ENCODE results near the gene TEP1.
"Not testable (repeated sequence)": the region's sequence is repeated elsewhere in the genome, so short reads cannot be mapped to it uniquely, and the experiment has no call there.

The TEP1 gene

DNA sequence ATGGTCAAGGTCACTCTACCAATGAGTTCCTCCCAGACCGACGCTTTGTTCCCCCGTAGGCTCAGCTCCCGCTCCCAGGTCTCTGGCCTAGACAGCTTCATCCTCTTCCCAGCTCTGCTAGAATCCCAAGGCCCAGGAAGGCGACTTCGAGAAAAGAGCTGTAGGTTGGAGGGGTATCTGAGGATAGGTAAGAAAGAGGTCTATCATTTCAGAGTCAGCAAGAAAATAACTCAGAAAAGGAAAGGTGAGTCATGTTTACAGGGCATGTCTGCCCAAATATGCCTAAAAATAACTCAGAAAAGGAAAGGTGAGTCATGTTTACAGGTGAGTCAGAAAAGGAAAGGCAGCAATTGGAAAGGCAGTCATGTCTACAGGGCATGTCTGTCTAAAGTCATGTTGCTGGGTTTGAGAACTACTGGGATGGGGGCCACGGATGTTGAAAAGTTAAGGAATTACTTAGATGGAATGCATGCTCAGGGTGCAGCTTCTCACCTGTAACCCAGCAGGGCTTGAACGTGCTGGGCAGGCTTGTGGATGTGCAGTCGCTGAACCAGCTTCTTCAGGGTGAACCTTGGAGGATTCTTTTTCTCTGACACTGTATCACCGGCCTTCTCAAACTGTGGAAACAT is 12.2 kb downstream of the TEP1 start:
- DNase-seq (ENCODE audit: low read depth, low spot score): no peak

DNA sequence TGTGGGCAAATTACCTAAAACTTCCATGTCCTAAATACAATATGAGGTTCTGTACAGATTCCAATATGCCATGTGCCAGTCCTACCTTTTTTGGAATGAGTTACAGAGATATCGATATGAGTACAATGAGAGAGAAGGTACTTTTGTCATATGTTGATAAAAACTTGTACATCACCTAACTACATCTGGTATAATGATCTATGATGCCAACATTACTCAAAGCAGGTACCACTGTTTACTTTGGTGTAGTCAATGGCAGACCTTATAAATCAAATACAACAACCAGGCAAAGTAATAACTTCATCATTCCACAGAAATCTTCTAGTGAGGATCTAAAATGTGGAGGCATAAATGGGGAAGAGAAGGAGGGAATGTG is 12.7 kb downstream of the TEP1 start:
- no peak overlapping the region for H3K4me3 ChIP-seq (ENCODE audit: low read length)
- DNase-seq (ENCODE audit: low read depth, low spot score): no peak

More for the DNA sequence above, 12.2 kb downstream of the TEP1 start:
- H3K4me3 ChIP-seq (ENCODE audit: low read length): no peak overlapping the region

DNA sequence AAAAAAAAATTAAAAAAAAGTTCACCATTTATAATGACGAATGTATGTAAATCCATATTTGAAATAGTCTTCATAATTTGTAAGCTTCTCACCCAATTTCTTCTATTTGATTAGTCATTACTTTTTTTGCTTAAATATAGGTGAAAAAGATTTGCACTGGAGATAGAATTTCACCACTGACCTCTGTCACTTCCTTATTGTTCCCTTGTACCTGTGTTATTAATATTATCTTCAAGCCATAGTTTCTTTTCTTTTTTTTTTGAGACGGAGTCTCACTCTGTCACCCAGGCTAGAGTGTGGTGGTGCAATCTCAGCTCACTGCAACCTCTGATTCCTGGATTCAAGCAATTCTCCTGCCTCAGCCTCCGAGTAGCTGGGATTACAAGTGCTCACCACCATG is 15.8 kb downstream of the TEP1 start:
- no peak for DNase-seq (ENCODE audit: low read depth, low spot score)

DNA sequence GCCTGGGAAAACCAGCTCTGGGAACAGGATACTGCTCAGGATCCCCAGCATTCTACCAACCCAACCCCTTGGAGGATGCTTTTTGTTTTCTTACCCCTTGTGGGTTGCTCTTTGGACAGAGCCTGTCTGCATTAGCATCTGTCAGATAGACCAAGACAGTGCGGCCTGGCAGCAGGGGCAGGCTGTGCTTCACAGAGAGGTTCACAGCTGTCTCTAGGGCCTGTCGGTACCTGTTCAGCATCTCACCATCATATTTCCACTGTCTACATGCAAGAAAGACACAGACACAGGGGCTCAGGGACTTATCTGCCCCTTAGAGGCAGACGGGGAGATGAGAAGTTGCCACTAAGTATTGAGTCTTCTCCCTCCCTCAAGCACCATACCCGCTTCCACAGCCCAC is 21.8 kb downstream of the TEP1 start:
- no peak for DNase-seq (ENCODE audit: low read depth, low spot score)

More for the DNA sequence above, 15.8 kb downstream of the TEP1 start:
- no peak overlapping the region for H3K4me3 ChIP-seq (ENCODE audit: low read length)

DNA sequence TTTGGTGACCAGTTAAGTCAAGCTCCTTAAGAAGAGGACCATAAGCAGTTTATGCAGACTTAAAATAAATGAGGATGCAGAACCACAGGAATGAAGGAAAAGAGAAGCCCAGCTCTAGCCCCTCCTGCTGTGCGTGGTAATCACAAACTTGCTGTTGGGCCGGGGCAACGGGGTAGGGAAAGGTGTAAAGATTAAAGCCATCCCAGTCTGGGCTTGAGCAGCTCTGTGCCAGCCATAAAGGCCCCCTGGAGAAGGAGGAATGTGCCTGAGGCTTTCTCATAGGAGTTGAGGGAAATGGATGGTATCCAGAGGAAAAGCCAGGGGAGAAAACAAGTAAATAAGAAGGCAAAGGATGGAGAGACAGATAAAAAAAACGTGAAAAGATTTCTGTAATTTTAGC is 25.1 kb downstream of the TEP1 start:
- DNase-seq (ENCODE audit: low read depth, low spot score): no peak
- no peak overlapping the region for H3K4me3 ChIP-seq (ENCODE audit: low read length)

More for the DNA sequence above, 21.8 kb downstream of the TEP1 start:
- no peak overlapping the region for H3K4me3 ChIP-seq (ENCODE audit: low read length)

DNA sequence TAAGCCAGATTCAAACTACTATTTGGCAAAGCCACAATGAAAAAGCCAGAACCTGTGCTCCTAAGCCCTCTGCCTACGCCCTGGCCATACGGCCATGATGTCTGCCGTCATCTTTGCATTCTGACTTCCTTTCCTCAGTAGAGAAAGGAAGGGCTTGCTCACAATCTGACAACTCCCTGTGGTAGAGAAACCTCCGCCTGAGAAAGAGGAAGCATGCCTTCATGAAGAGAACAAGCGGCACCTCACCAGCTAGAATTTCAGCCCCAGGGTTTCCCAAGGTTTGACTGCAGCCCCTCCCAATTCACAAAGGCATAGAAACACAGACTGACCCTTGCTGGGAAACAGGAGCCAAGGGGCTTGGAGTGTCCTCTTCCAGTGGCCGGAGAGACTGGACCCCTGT is 25.7 kb downstream of the TEP1 start:
- no peak overlapping the region for H3K4me3 ChIP-seq (ENCODE audit: low read length)
- DNase-seq (ENCODE audit: low read depth, low spot score): no peak

DNA sequence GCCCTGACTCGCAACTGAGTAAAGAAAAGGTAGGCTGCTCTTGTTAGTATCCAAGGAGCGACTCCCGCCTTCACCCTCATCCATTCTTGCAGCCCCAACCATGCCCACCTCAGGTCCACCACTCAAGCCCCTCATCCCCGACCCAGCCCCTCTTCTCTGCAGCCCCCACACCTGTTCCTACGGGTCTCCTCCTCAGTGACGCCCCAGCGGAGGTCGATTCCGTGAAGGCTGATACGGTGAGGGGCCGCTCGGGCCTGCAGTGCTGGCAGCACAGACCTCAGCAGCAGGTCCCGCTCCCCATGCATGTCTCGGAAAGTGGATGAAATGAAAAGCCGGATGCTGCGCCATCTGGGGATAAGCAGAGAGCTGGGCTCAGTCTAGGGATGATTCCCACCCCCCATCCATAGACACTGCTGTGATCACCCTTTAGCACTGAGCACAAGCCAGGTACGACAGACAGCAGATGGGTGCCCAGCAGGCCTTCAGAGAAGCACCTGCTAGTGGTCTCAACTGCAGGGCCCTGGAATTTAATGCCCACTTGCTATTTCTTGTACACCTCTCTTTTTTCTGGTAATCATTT is 26.9 kb downstream of the TEP1 start:
- no peak overlapping the region for H3K4me3 ChIP-seq (ENCODE audit: low read length)
- no peak for DNase-seq (ENCODE audit: low read depth, low spot score)

DNA sequence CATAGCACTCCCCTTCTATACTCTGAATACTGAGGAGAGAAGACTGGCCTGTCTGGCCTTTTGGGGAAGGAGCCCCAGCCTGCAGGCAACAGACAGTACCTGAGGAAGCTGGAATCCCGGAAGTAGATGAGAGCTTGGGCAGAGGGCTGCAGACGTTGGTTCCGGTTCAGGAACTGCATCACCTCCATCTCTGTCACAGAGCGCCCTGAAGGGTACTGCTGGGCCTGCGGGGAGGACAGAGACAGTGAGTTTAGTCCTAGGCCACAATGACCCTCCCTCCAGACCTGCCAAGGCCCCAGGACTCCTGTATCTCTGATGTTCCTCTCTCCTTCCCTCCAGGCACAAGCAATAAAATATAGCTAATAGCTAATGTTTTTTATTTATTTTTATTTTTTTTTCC is 28.4 kb downstream of the TEP1 start:
- no peak overlapping the region for H3K4me3 ChIP-seq (ENCODE audit: low read length)
- DNase-seq (ENCODE audit: low read depth, low spot score): no peak

DNA sequence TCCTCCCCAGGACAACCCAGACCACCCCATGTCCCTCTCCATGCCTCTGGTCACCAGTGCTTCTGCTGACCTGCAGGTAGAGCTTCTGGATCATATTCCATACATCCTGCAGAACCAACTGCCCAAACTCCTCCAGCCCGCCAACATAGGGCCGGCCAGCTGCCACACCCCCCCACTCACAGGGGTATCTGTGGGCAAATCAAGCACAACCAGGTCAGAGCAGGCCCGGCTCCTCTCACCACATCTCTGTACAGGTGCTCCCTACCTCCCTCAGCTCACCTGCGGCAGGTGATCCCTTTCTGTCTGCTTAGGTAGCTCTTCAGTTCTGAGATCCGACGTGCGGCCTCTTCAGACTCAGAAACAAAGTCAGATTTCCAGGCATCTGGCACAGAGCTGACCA is 29.0 kb downstream of the TEP1 start:
- H3K4me3 ChIP-seq (ENCODE audit: low read length): no peak overlapping the region
- DNase-seq (ENCODE audit: low read depth, low spot score): no peak

DNA sequence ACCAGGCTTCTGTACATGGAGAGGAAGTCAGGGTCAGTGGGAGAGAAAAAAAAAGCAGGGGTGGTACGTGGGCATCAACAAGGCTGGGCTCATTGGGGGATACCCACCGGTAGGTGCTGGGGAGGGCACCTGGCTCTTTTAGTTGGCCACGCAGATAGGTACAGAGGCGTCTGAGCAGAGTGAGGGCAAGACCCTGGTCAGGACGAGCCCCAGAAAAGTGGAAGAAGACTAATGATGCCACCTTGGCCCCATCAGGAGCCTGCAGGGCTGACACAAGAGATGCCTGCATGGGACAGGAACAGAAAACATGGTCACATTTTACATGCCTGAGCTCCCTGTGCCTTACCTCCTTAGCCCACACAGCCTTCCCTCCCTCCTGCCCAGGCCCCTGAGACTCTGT is 29.7 kb downstream of the TEP1 start:
- no peak for DNase-seq (ENCODE audit: low read depth, low spot score)

DNA sequence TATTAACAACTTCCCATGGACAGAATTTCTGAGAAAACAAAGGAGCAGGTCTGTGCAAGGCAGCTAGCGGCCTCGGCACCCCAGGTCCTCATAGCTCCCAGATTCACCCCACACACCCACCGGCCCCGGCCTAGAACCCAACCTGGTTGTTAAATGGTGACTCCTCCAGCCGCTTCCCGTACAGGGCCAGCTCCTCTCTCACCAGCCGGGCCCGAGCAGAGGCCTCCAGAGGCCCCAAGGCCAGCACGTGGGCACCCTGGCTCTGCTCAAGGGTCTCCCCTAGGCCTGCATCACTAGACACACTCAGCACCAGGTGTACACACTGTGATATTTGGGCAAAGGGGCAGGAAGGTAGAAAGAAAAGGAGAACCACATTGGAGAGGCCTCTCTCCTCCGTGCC is 30.3 kb downstream of the TEP1 start:
- no peak for DNase-seq (ENCODE audit: low read depth, low spot score)
- no peak overlapping the region for H3K4me3 ChIP-seq (ENCODE audit: low read length)

More for the DNA sequence above, 29.7 kb downstream of the TEP1 start:
- no peak overlapping the region for H3K4me3 ChIP-seq (ENCODE audit: low read length)

DNA sequence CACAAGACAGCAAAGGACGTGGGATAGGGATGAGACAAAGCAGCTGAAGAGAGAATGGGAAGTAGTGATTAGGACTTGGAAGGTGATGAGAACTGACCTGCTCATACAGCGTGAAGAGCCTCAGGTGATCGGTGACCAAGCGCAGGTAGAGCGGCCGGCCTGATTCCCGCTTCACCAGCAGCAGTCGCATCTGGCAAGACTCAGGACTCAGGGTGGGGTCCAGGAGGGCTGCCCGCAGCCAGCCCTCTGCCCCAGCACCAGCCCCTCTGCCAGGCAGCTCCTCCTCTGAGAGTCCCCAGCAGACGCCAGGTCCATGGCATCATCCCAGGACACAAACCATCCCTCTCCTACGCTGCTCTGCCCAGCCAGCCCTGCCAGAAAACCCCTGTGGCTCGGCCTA is 30.8 kb downstream of the TEP1 start:
- H3K4me3 ChIP-seq (ENCODE audit: low read length): no peak overlapping the region
- no peak for DNase-seq (ENCODE audit: low read depth, low spot score)

DNA sequence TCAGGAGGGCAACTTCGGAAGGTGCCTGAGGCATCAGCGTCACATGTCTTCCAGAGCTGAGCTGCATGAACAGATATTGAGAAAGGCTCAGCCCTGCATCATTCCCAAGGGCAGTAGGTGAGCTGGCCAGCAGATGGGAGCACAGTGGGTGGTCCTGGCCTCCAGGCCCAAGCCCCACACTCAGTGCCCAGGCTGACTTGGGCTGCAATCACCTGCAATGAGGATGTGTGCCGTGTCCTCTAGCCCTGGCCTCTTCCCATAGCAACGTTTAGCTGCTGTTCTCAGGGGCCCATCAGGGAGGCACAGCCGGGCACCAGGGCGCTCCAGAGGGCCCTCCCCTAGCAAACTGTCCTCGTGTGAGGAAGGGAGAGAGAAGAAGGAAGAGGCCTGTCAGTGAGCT is 32.0 kb downstream of the TEP1 start:
- no peak overlapping the region for H3K4me3 ChIP-seq (ENCODE audit: low read length)
- DNase-seq (ENCODE audit: low read depth, low spot score): no peak

DNA sequence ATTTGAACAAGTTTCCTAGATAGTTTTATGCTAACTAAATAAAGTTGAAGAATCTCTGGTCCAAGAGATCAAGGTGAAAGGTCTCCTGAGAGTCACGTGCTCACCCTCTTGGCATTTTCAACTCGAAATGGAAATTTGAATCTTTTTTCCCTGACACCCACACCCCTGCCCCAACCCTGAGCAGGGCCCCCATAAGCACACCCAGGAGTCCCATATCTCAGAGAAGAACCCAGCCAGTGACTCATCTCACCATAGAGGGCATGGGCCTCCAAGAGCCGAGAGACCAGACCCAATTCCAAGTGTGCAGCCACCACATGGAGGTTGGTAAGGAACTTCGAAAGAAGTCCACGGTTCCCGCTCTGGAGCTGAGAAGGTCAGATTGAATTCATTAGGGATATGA is 32.6 kb downstream of the TEP1 start:
- H3K4me3 ChIP-seq (ENCODE audit: low read length): no peak overlapping the region
- DNase-seq (ENCODE audit: low read depth, low spot score): no peak

DNA sequence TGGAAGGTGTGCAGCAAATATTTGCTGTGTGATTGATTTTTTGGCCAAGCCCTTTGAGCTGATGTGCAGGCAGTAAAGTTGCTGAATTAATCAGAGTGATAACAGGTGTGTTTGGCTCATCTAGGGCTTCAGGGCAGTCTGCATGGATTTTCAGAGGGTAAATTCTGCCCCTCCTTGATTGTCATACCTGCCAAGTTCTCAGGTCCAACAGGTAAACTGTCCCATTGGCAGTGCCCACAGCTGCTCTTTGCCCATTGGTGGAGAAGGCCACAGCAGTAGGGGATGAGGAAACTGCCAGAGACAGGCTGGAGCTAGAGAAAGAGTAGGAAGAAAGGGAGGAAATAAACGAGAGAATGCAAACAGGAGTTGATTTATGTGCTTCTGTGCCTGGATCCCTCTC is 33.6 kb downstream of the TEP1 start:
- no peak overlapping the region for H3K4me3 ChIP-seq (ENCODE audit: low read length)
- no peak for DNase-seq (ENCODE audit: low read depth, low spot score)

DNA sequence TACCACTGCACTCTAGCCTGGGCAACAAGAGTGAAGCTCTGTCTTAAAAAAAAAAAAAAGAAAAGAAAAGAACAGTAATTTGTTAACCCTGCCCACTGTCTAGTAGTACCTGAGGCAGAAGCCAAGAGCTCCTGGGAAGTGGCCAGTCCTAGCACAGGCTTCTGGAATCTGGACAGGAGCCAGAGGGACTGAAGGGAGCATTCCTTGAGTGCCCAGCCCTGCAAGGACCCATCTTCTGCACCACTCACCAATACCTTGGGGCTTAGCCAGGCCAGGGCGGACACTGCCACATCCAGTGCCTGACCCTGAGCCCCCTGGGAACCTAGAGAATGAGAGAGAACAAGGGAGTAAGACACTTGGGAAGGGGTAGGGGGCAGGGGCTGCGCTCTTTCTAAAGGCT is 36.1 kb downstream of the TEP1 start:
- no peak overlapping the region for H3K4me3 ChIP-seq (ENCODE audit: low read length)
- DNase-seq (ENCODE audit: low read depth, low spot score): no peak

DNA sequence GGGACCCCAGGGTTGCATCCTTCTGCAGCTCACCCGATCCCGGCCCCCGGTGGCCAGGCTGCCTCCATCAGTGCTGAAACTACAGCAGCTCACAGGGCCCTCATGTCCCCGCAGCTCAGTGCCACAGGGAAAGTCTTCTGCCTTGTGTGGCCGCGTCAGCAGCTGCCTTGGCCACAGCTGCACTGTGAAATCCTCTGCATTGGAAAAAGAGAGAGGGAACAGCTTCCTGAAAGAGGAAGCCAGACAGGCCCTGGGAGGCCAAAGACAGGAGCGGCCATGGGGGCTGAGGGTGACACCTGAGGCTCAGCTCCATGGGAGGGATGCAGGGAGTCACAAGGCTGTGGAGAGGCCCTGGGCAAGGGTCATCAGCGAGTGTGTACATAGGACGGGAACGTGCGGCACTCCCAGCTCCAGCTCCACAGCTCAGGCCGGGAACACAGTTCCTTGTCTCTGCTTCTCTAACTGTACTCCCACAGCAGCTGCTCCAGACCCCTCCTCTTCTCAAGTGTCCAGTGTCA is 37.2 kb downstream of the TEP1 start:
- DNase-seq (ENCODE audit: low read depth, low spot score): no peak
- H3K4me3 ChIP-seq (ENCODE audit: low read length): no peak overlapping the region

DNA sequence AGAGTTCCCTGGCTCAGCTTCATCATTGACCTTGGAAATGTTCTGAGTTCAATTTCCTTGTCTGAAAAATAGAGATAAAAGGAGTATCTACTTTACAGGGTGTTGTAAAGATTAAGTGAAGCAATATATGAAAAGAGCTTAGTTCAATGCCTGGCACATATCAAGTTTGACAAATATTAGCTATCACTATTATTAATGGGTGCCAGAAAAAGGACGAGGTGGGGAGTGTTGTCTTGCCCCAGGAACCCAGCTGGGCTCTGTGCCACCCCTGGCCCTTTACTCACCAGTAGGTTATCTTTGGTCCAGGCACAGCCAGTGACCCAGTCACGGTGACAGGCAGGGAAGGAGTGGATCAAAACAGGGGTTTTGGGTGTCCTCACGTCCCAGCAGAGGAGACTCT is 37.8 kb downstream of the TEP1 start:
- no peak overlapping the region for H3K4me3 ChIP-seq (ENCODE audit: low read length)
- no peak for DNase-seq (ENCODE audit: low read depth, low spot score)

DNA sequence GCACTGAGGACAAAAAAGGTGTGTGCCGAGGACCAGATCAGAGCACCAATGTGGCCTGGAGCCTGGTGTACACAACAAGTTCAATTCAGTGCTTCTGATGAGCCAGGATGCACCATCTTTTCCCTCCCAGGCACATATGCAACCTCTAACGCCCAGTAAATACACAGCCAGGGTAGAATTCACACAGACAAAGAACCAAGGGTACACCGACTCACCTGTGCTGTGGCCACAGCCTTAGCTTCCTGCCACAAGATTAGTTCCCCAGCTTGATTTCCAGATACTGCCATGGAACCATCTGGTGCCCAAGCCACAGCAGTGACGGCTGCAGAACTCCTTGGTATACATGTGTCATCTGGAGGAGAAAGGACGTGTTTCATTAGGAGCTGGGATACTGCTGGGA is 40.5 kb downstream of the TEP1 start:
- H3K4me3 ChIP-seq (ENCODE audit: low read length): no peak overlapping the region
- peak; percentile 37 for DNase-seq (ENCODE audit: low read depth, low spot score)

DNA sequence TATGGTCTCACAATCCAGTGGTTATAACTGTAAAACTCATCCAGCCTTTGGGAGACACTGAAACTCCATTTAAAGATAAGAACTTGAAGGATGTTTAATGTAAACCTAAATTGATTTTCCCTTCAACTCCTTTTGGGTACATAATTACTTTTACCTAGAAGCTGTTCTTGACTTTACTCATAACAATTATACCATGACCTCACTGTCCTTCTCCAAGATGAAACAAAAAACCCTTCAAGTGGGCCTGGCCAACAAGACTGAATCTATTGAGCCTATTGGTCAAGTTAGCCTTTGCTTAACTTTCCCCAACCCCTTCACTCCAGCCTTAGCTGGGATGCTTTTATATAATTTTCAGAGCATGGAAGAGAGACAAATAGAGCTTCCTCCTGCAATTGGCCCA is 47.4 kb downstream of the TEP1 start:
- no peak overlapping the region for H3K4me3 ChIP-seq (ENCODE audit: low read length)
- DNase-seq (ENCODE audit: low read depth, low spot score): no peak

DNA sequence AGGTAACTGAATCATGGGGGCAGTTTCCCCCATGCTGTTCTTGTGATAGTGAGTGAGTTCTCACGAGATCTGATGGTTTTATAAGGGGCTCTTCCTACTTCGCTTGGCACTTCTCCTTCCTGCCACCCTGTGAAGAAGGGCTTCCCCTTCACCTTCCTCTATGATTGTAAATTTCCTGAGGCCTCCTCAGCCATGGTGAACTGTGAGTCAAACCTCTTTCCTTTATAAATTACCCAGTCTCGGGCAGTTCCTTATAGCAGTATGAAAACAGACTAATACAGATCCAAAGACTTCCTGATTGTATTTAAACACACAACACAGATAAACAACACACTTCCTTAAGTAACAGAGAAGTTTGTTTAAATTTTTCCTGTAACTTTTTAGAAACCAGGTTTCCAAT is 54.8 kb downstream of the TEP1 start:
- not testable (repeated sequence) for H3K4me3 ChIP-seq (ENCODE audit: low read length); DNase-seq (ENCODE audit: low read depth, low spot score)

Data from Jurkat, Clone E6-1 (cell line).